HG03135 (cell line): ENCODE results near the gene CDK6.

ENCODE experiments used
- ATAC-seq: cut with Tn5 transposase; IDR thresholded peaks from one replicate; pipeline ENCODE4 v1.9.1; 2021; ENCODE audit warnings: mild to moderate bottlenecking, moderate library complexity; ENCODE audit not compliant: unreplicated experiment

CDK6 gene

GRCh38 chr7:92685136-92686042, 151.0 kb downstream of the CDK6 start:
- ATAC-seq = no peak

GRCh38 chr7:92684274-92684673, 152.1 kb downstream of the CDK6 start:
- no peak for ATAC-seq

GRCh38 chr7:92682903-92683539, 153.4 kb downstream of the CDK6 start:
- no peak for ATAC-seq

GRCh38 chr7:92682330-92682729, 154.0 kb downstream of the CDK6 start:
- no peak for ATAC-seq

GRCh38 chr7:92681633-92682032, 154.7 kb downstream of the CDK6 start:
- no peak for ATAC-seq

GRCh38 chr7:92680442-92680841, 155.9 kb downstream of the CDK6 start:
- ATAC-seq = no peak

- ATAC-seq = no peak
These were observed 158.0 kb downstream of the CDK6 start for GRCh38 chr7:92678291-92678920.

- ATAC-seq = peak; percentile 57
These were observed 162.0 kb downstream of the CDK6 start for GRCh38 chr7:92674379-92674778.

GRCh38 chr7:92671505-92672169, 164.7 kb downstream of the CDK6 start:
- ATAC-seq = no peak

GRCh38 chr7:92670204-92670851, 166.0 kb downstream of the CDK6 start:
- ATAC-seq = no peak

GRCh38 chr7:92669616-92670165, 166.7 kb downstream of the CDK6 start:
- no peak for ATAC-seq

- ATAC-seq = no peak
These were observed 167.8 kb downstream of the CDK6 start for GRCh38 chr7:92668564-92668963.

- ATAC-seq = no peak
These were observed 168.4 kb downstream of the CDK6 start for GRCh38 chr7:92667816-92668535.

GRCh38 chr7:92665926-92666325, 170.4 kb downstream of the CDK6 start:
- no peak for ATAC-seq

GRCh38 chr7:92661651-92662050, 174.7 kb downstream of the CDK6 start:
- ATAC-seq = no peak

GRCh38 chr7:92658671-92659070, 177.7 kb downstream of the CDK6 start:
- no peak for ATAC-seq

GRCh38 chr7:92657391-92657790, 179.0 kb downstream of the CDK6 start:
- ATAC-seq = no peak

- ATAC-seq = no peak
These were observed 180.3 kb downstream of the CDK6 start for GRCh38 chr7:92656121-92656520.

- no peak for ATAC-seq
These were observed 181.0 kb downstream of the CDK6 start for GRCh38 chr7:92655346-92655884.

- no peak for ATAC-seq
These were observed 183.2 kb downstream of the CDK6 start for GRCh38 chr7:92653136-92653535.
